Measurements from ENCODE around the gene RBM17. TPM values are rescaled to one million over a fixed set of nuclear protein-coding genes. Genes with fewer than 3 reads are reported as not detected.

Gene RBM17
- total RNA-seq, 3 donors from 2014 or later (not counting 1 experiment from before 2014, with no cell fraction given): 120 to 147 (median 147) TPM

- no peaks in the 10 kb centered on the region for H3K27me3 ChIP-seq (ENCODE audit: control insufficient read depth, insufficient read depth, low read length)
- H3K4me3 ChIP-seq (ENCODE audit: low read length): no peak overlapping the region
- peaks cover 16 to 27% of the 10 kb centered on the region in 2 donors for H3K4me1 Mint-ChIP-seq
- TF ChIP-seq CTCF (IDR thresholded peaks at IDR 0.05): no peak
- DNase-seq: no peak
- no peak for ATAC-seq
- no peak overlapping the region for H3K27ac ChIP-seq (ENCODE audit: low read length)
- no peak overlapping the region for H3K4me3 Mint-ChIP-seq
- H3K27me3 Mint-ChIP-seq (ENCODE audit: low read depth in 2 of 2): no peaks in the 10 kb centered on the region
- no peaks in the 10 kb centered on the region for H3K9me3 Mint-ChIP-seq
- intact Hi-C loops (cut with micrococcal nuclease): loop anchor here (10.0 kb wide), 1 partner anchor 97 kb away; the partner anchor contains the start of gene PFKFB3
- no peaks in the 10 kb centered on the region for H3K9me3 ChIP-seq (ENCODE audit: control insufficient read depth, insufficient read depth, low read length)
- over 99% methylated on average over 5 of the region's 6 CpGs for WGBS (ENCODE audit: insufficient coverage)
- peak overlapping the region; percentile 36 to 60 for H3K27ac Mint-ChIP-seq
- H3K36me3 ChIP-seq (ENCODE audit: control insufficient read depth, insufficient read depth, low read length): peaks cover 63% of the 10 kb centered on the region
- H3K36me3 Mint-ChIP-seq: peaks cover 36% of the 10 kb centered on the region
- H3K4me1 ChIP-seq (ENCODE audit: control insufficient read depth, insufficient read depth, low read length): peaks cover 6% of the 10 kb centered on the region
Measured at GRCh38 chr10:6108072-6108471, 19.2 kb downstream of the RBM17 start.

- Mint-ChIP-seq H3K9me3 (no peaks in the 10 kb centered on the region), H3K27me3 (ENCODE audit: low read depth in 2 of 2) (no peaks in the 10 kb centered on the region), H3K27ac (peak overlapping the region; percentile 36 to 60), H3K4me1 (peaks cover 16 to 27% of the 10 kb centered on the region in 2 donors), H3K36me3 (peaks cover 42% of the 10 kb centered on the region), H3K4me3 (no peak overlapping the region)
- H3K36me3 ChIP-seq (ENCODE audit: control insufficient read depth, insufficient read depth, low read length): peaks cover 70% of the 10 kb centered on the region
- peak; percentile 87 for TF ChIP-seq CTCF (IDR thresholded peaks at IDR 0.05)
- no peaks in the 10 kb centered on the region for H3K9me3 ChIP-seq (ENCODE audit: control insufficient read depth, insufficient read depth, low read length)
- DNase-seq (peak in 1 of 2 donors; percentile 82), ATAC-seq (peak; percentile 62 to 90 (median 76))
- 46% methylated on average over 10 of the region's 12 CpGs for WGBS (ENCODE audit: insufficient coverage)
- H3K4me3 ChIP-seq (ENCODE audit: low read length): no peak overlapping the region
- H3K4me1 ChIP-seq (ENCODE audit: control insufficient read depth, insufficient read depth, low read length): peaks cover 6% of the 10 kb centered on the region
- H3K27ac ChIP-seq (ENCODE audit: low read length): no peak overlapping the region
- intact Hi-C loops (cut with micrococcal nuclease): loop anchor here (1.0 to 10.0 kb wide), 3 partner anchors 42 to 293 kb away; partner anchors contain the start of gene PFKFB3
- no peaks in the 10 kb centered on the region for H3K27me3 ChIP-seq (ENCODE audit: control insufficient read depth, insufficient read depth, low read length)
Measured at GRCh38 chr10:6108631-6109443, 20.0 kb downstream of the RBM17 start.

- Mint-ChIP-seq H3K4me1 (peaks cover 16 to 27% of the 10 kb centered on the region in 2 donors), H3K9me3 (no peaks in the 10 kb centered on the region), H3K4me3 (no peak overlapping the region), H3K27me3 (ENCODE audit: low read depth in 2 of 2) (no peaks in the 10 kb centered on the region), H3K36me3 (peaks cover 48% of the 10 kb centered on the region), H3K27ac (peak overlapping the region in 1 of 2 donors; percentile 60)
- Histone ChIP-seq H3K4me3 (ENCODE audit: low read length) (no peak overlapping the region), H3K36me3 (ENCODE audit: control insufficient read depth, insufficient read depth, low read length) (peaks cover 74% of the 10 kb centered on the region), H3K9me3 (ENCODE audit: control insufficient read depth, insufficient read depth, low read length) (no peaks in the 10 kb centered on the region), H3K27me3 (ENCODE audit: control insufficient read depth, insufficient read depth, low read length) (no peaks in the 10 kb centered on the region), H3K27ac (ENCODE audit: low read length) (no peak overlapping the region), H3K4me1 (ENCODE audit: control insufficient read depth, insufficient read depth, low read length) (peaks cover 6% of the 10 kb centered on the region)
- 59% methylated on average over 6 of the region's 7 CpGs for WGBS (ENCODE audit: insufficient coverage)
- ATAC-seq: peak in 1 of 3 donors; percentile 22
- DNase-seq: no peak
- intact Hi-C loops (cut with micrococcal nuclease): loop anchor here (1.0 to 10.0 kb wide), 3 partner anchors 42 to 293 kb away; partner anchors contain the start of gene PFKFB3
- TF ChIP-seq CTCF (IDR thresholded peaks at IDR 0.05): no peak
Measured at GRCh38 chr10:6109444-6109775, 20.6 kb downstream of the RBM17 start.

Measured in natural killer cell (primary cell).